Esophagus muscularis mucosa (tissue), 4 donors: ENCODE data around the gene AXIN1. TPM values are rescaled to one million over a fixed set of nuclear protein-coding genes. Genes with fewer than 3 reads are reported as not detected.
A peak's percentile ranks its signal among the peaks of the same experiment; 100 is the strongest.

Experiments used
- DNase-seq: peaks from one replicate; pipeline ENCODE4 v3.0.0-alpha.2; 2017; ENCODE audit errors: extremely low spot score
- H3K27ac ChIP-seq, 4 donors: fragments of 200-600 bp; sonication (generic); replicated peaks in 1 of 4; 1 replicate in 3 of 4; 2 replicates in 1 of 4; pipeline ENCODE4 v1.5.1; 2016 to 2019; ENCODE audit warnings: mild to moderate bottlenecking in 1 of 4
- H3K27me3 ChIP-seq, 4 donors: fragments of 200-600 bp; sonication (generic); one replicate each; pipeline versions ENCODE4 v1.5.1 to v1.6.0; 2016 to 2019
- H3K36me3 ChIP-seq, 4 donors: fragments of 200-600 bp; sonication (generic); one replicate each; pipeline ENCODE4 v1.5.1; 2016 to 2019
- H3K4me1 ChIP-seq, 4 donors: fragments of 200-600 bp; sonication (generic); one replicate each; pipeline ENCODE4 v1.5.1; 2016 to 2019
- H3K4me3 ChIP-seq, 4 donors: fragments of 200-600 bp; sonication (generic); 1 replicate in 2 of 4; 2 replicates in 2 of 4; pipeline ENCODE4 v1.5.1; 2016 to 2019; ENCODE audit warnings: mild to moderate bottlenecking in 4 of 4, moderate library complexity in 1 of 4
- H3K9me3 ChIP-seq, 4 donors: fragments of 200-600 bp; sonication (generic); 1 replicate in 3 of 4; 2 replicates in 1 of 4; pipeline ENCODE4 v1.5.1; 2016 to 2019
- EP300 ChIP-seq: sonication (generic); formaldehyde crosslinking; IDR thresholded peaks from one replicate; pipeline ENCODE4 v1.6.1; 2017; ENCODE audit warnings: antibody characterized with exemption
- POLR2A ChIP-seq: fragments of 450-650 bp; IDR thresholded peaks from one replicate; pipeline ENCODE4 v1.6.1; 2017; ENCODE audit warnings: antibody characterized with exemption, moderate library complexity, mild to moderate bottlenecking, low read depth
- POLR2AphosphoS5 ChIP-seq, 2 donors: sonication (generic); formaldehyde crosslinking; IDR thresholded peaks; one replicate each; pipeline ENCODE4 v1.6.1; 2017; ENCODE audit warnings: antibody characterized with exemption in 2 of 2
- WGBS: methylation state at CpG from one replicate; pipeline ENCODE4 v1.1.5; 2018; 5-methylcytosine and 5-hydroxymethylcytosine counted together
- intact Hi-C: fragments of 100-400 bp; cut with DNase I; formaldehyde crosslinking; loops from one replicate; pipeline ENCODE4 v1.15.1; 2023
- total RNA-seq, 4 donors: library from RNA; depleted of rRNA; stranded (reverse); fragments of >200 nt; gene quantifications; one replicate each; pipeline versions ENCODE4 v1.1.0 to v1.2.1, GENCODE V29; 2016
- TF ChIP-seq, protein P1 (sequence below), 3 experiments: fragments of 200-600 bp in 2 of 3; fragments of 450-650 bp in 1 of 3; sonication (generic) in 2 of 3; IDR thresholded peaks; one replicate each; pipeline ENCODE4 v1.5.1; 2017 to 2019; ENCODE audit warnings: antibody characterized with exemption in 3 of 3, mild to moderate bottlenecking in 2 of 3, moderate library complexity in 1 of 3

Gene AXIN1
- total RNA-seq, 4 donors from 2014 or later = 24.1 to 56.2 (median 44.1) TPM

DNA sequence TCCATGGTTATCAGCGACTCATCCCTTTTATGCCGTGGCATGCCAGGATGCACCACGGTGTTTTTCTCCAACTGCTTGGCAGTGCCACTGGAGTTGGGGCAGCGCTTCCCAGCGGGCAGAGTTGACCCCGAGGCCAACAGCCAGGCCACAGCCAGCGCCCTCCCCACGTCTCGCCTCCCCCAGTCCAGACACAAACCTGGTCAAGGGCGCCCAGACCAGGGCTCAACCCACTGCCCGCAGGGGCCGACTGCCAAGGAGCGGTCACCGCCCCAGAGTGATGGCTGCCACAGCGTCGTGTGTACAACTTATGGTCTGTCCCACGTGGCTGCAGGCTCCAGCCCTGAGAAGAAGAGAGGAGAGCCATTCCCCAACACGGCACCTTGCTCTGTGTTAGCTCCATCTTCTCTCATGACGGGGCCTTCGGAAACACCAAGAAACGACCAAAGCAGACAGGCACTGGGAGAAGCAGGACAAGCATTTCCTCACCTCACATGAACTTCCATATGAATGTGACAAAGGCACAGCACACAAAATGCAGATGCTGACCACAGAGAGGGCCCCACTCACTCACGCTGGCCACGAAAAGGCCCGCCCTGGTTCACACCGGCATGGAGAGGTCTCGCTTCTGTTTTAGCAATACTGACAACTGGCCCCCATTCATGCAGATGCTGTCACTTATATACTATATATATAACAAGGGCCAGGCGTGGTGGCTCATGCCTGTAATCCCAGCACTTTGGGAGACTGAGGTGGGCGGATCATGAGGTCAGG, 27.0 kb downstream of the AXIN1 start:
- TF ChIP-seq POLR2A (no peak), EP300 (no peak), POLR2AphosphoS5 (IDR thresholded peaks at IDR 0.05) (no peak)
- TF ChIP-seq, protein P1, sequence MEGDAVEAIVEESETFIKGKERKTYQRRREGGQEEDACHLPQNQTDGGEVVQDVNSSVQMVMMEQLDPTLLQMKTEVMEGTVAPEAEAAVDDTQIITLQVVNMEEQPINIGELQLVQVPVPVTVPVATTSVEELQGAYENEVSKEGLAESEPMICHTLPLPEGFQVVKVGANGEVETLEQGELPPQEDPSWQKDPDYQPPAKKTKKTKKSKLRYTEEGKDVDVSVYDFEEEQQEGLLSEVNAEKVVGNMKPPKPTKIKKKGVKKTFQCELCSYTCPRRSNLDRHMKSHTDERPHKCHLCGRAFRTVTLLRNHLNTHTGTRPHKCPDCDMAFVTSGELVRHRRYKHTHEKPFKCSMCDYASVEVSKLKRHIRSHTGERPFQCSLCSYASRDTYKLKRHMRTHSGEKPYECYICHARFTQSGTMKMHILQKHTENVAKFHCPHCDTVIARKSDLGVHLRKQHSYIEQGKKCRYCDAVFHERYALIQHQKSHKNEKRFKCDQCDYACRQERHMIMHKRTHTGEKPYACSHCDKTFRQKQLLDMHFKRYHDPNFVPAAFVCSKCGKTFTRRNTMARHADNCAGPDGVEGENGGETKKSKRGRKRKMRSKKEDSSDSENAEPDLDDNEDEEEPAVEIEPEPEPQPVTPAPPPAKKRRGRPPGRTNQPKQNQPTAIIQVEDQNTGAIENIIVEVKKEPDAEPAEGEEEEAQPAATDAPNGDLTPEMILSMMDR (IDR thresholded peaks at IDR 0.05) = no peak
- H3K4me1 ChIP-seq = peaks cover 27 to 68% (median 41%) of the 10 kb centered on the region in 4 donors
- peak overlapping the region in 2 of 4 donors; percentile 11 to 13 for H3K27ac ChIP-seq
- H3K4me3 ChIP-seq = peak overlapping the region in 2 of 4 donors; percentile 18 to 21
- no peaks in the 10 kb centered on the region for H3K27me3 ChIP-seq
- 71% methylated on average over 9 of the region's 28 CpGs for WGBS
- intact Hi-C loops = no loop called here
- peaks cover 0 to 9% (median 3%) of the 10 kb centered on the region in 4 donors for H3K36me3 ChIP-seq
- no peak for DNase-seq
- no peaks in the 10 kb centered on the region for H3K9me3 ChIP-seq

DNA sequence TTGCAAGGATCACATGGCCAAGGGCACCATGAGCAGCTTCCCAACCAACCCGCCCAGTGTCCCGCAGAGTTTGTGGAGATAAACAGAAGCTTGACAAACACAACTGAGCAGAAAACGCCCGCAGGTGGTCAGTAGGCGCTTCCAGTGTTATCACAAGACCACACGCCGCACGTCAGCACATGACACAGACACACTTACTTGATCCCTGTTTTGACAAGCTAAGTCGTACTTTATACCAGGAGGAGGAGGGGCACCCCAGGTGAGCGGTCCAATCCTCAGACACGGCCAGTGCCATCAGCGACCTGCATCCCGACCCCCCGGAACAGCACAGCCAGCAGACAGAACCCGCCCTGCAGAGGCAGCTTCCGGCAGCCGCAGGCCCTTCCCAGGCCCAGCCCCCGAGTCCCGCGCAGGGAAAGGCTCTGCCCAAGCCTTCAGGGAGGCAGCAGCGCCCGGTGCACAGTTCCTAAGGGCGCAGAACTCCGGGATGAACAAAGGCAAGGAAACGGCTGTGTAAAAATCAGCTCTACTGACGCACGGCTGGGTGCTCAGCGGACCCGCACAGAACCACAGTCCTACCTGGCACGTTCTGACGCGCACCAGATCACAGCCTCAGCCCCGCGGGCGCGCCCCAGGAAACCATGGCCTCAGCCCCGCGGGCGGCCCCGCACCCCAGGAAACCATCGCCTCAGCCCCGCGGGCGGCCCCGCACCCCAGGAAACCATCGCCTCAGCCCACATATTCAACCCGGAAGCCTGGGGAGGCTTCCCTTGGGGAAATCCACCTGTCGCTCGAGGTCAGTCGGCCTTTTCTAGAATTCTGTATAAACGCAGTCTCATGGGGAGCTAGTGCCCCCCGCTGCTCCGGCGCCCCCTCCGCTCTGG, 27.8 kb downstream of the AXIN1 start:
- intact Hi-C loops = no loop called here
- Histone ChIP-seq H3K36me3 (peaks cover 0 to 9% (median 3%) of the 10 kb centered on the region in 4 donors), H3K4me1 (peaks cover 27 to 65% (median 39%) of the 10 kb centered on the region in 4 donors), H3K9me3 (no peaks in the 10 kb centered on the region), H3K4me3 (peak overlapping the region; percentile 8 to 21 (median 18)), H3K27me3 (no peaks in the 10 kb centered on the region), H3K27ac (peak overlapping the region in 2 of 4 donors; percentile 11 to 13)
- 78% methylated on average over 32 of the region's 55 CpGs for WGBS
- DNase-seq = no peak
- TF ChIP-seq, protein P1 (IDR thresholded peaks at IDR 0.05) = no peak
- TF ChIP-seq POLR2A (no peak), EP300 (no peak), POLR2AphosphoS5 (IDR thresholded peaks at IDR 0.05) (no peak)

DNA sequence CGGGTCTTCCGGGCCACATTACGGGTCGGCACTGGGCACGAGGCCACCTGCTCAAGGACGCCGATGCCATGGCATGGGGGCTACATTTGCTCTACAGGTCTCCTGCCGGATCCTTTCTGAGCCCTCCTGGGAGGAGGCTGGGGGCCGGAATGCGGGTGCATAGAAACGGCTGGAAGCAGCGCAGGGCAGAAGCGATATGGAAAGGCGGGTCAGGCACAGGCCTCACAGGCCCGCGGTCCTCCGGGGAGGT, 28.4 kb downstream of the AXIN1 start:
- intact Hi-C loops = no loop called here
- Histone ChIP-seq H3K27me3 (no peaks in the 10 kb centered on the region), H3K36me3 (peaks cover 0 to 10% (median 5%) of the 10 kb centered on the region in 4 donors), H3K27ac (no peak overlapping the region), H3K9me3 (no peaks in the 10 kb centered on the region), H3K4me1 (peaks cover 27 to 65% (median 39%) of the 10 kb centered on the region in 4 donors), H3K4me3 (no peak overlapping the region)
- 85% methylated on average over 16 of the region's 17 CpGs for WGBS
- TF ChIP-seq EP300 (no peak), POLR2AphosphoS5 (IDR thresholded peaks at IDR 0.05) (no peak), POLR2A (no peak)
- TF ChIP-seq, protein P1 (IDR thresholded peaks at IDR 0.05) = no peak
- no peak for DNase-seq

DNA sequence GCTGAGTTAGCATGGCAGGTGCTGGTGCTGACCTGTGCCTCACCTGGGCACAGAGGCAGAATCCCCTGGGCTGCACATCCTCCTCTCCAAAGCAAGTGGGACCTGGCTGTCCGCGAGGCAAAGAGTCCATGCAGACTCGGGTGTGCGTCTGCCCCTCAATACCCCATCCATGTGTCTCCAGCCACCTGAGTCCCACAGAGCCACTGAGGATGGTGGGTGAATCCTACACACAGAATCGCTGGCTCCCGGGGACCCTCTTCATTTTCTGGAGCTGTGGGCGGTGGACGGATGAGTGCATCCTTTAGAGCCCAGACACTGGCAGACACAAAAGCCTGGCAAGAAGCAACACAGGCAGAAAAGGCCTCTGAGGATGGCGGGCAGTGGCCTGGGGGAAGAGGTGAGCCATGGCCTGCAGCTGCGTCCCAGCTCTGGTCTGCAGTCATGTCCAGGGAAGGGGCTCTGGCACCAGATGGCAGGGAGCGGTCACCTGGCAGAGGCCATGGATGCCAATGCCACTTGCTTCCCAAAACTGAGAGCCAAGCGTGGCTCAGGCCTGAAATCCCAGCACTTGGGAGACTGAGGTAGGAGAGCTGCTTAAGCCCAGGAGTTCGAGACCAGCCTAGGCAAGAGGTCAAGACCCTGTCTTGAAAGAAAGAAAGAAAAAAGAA, 29.9 kb downstream of the AXIN1 start:
- no peaks in the 10 kb centered on the region for H3K27me3 ChIP-seq
- intact Hi-C loops = no loop called here
- WGBS = 94% methylated on average over 7 of the region's 13 CpGs

More for the DNA sequence above, 29.9 kb downstream of the AXIN1 start:
- H3K4me3 ChIP-seq = no peak overlapping the region
- peaks cover 0 to 22% (median 16%) of the 10 kb centered on the region in 4 donors for H3K36me3 ChIP-seq
- H3K27ac ChIP-seq = no peak overlapping the region
- TF ChIP-seq EP300 = no peak
- TF ChIP-seq, protein P1 (IDR thresholded peaks at IDR 0.05) = no peak
- no peak for TF ChIP-seq POLR2AphosphoS5 (IDR thresholded peaks at IDR 0.05)
- no peak for TF ChIP-seq POLR2A
- no peak for DNase-seq
- H3K4me1 ChIP-seq = peaks cover 19 to 53% (median 27%) of the 10 kb centered on the region in 4 donors
- no peaks in the 10 kb centered on the region for H3K9me3 ChIP-seq
